CD4-positive, alpha-beta T cell treated with Interleukin-1 beta for 1 hour (primary cell): Measurements from ENCODE around the gene OSBPL8.

Source experiments
- DNase-seq, 2 donors: peaks; one replicate each; pipeline ENCODE4 v3.0.0-alpha.2; 2020 to 2022

The OSBPL8 gene

GRCh38 chr12:76559400-76560085 lies at the start of gene OSBPL8:
Gene OSBPL8, minus strand, starts transcription at chr12:76559771. Its CDS starts 72,220 bp downstream, at chr12:76487551.
- DNase-seq: peak; percentile 94

GRCh38 chr12:76608070-76608469 lies 48.5 kb upstream of the OSBPL8 start:
- DNase-seq: no peak

- no peak for DNase-seq
Measured at GRCh38 chr12:76595056-76595455, 35.5 kb upstream of the OSBPL8 start.

- DNase-seq: no peak
Measured at GRCh38 chr12:76591476-76591875, 31.9 kb upstream of the OSBPL8 start.

- DNase-seq: no peak
Measured at GRCh38 chr12:76590131-76590530, 30.6 kb upstream of the OSBPL8 start.

GRCh38 chr12:76588881-76589565 lies 29.5 kb upstream of the OSBPL8 start:
- DNase-seq: peak; percentile 1 to 27

GRCh38 chr12:76587428-76588178 lies 28.0 kb upstream of the OSBPL8 start:
- DNase-seq: no peak

GRCh38 chr12:76586764-76587395 lies 27.3 kb upstream of the OSBPL8 start:
- DNase-seq: peak; percentile 34 to 63

- DNase-seq: no peak
Measured at GRCh38 chr12:76583301-76583700, 23.7 kb upstream of the OSBPL8 start.

- no peak for DNase-seq
Measured at GRCh38 chr12:76573840-76574373, 14.3 kb upstream of the OSBPL8 start.

- no peak for DNase-seq
Measured at GRCh38 chr12:76571256-76571655, 11.7 kb upstream of the OSBPL8 start.

- DNase-seq: no peak
Measured at GRCh38 chr12:76569685-76570604, 10.4 kb upstream of the OSBPL8 start.

- no peak for DNase-seq
Measured at GRCh38 chr12:76568888-76569551, 9.4 kb upstream of the OSBPL8 start.

GRCh38 chr12:76568130-76568529 lies 8.6 kb upstream of the OSBPL8 start:
- no peak for DNase-seq

GRCh38 chr12:76563061-76563460 lies 3.5 kb upstream of the OSBPL8 start:
- DNase-seq: no peak

GRCh38 chr12:76562130-76562529 lies 2.6 kb upstream of the OSBPL8 start:
- DNase-seq: no peak

GRCh38 chr12:76560086-76560491 lies 518 bp upstream of the OSBPL8 start:
- DNase-seq: no peak

GRCh38 chr12:76558684-76559399 lies 729 bp downstream of the OSBPL8 start:
- peak; percentile 81 for DNase-seq

GRCh38 chr12:76556368-76556767 lies 3.2 kb downstream of the OSBPL8 start:
- DNase-seq: peak; percentile 5 to 24

GRCh38 chr12:76555797-76556196 lies 3.8 kb downstream of the OSBPL8 start:
- DNase-seq: no peak
